Measurements from ENCODE around the gene COX5A. TPM values are rescaled to one million over a fixed set of nuclear protein-coding genes. Genes with fewer than 3 reads are reported as not detected.
"Not testable (repeated sequence)": the region's sequence is repeated elsewhere in the genome, so short reads cannot be mapped to it uniquely, and the experiment has no call there.

Gene COX5A
- total RNA-seq, 4 donors from 2014 or later, result 109 to 175 (median 137) TPM

- 62 to 72% methylated on average over 2 of the region's 2 CpGs for WGBS, 2 donors
- intact Hi-C loops (cut with DNase I; ENCODE audit: low total_unique reads), result no loop called here
- no peak overlapping the region for H3K4me3 ChIP-seq (ENCODE audit: low read depth, poor library complexity, severe bottlenecking)
Measured at GRCh38 chr15:74933573-74933972, 4.3 kb downstream of the COX5A start.

GRCh38 chr15:74928771-74929198 is 9.1 kb downstream of the COX5A start:
- intact Hi-C loops (cut with DNase I; ENCODE audit: low total_unique reads), result loop anchor here (2.0 kb wide), 1 partner anchor 16 kb away; no protein-coding TSS in a partner anchor
- TF ChIP-seq CTCF (IDR thresholded peaks at IDR 0.05), result no peak
- TF ChIP-seq POLR2A (IDR thresholded peaks at IDR 0.05), result no peak
- DNase-seq (ENCODE audit: low spot score in 2 of 2), result no peak
- WGBS, 2 donors, result 92 to 95% methylated on average over 5 of the region's 5 CpGs
- no peak overlapping the region for H3K4me3 ChIP-seq (ENCODE audit: low read depth, poor library complexity, severe bottlenecking)

More at GRCh38 chr15:74933573-74933972, 4.3 kb downstream of the COX5A start:
- TF ChIP-seq CTCF (IDR thresholded peaks at IDR 0.05) (no peak), POLR2A (IDR thresholded peaks at IDR 0.05) (no peak)
- DNase-seq (ENCODE audit: low spot score in 2 of 2), result no peak

- no peak overlapping the region for H3K4me3 ChIP-seq (ENCODE audit: low read depth, poor library complexity, severe bottlenecking)
- WGBS, 2 donors, result 88 to 97% methylated on average over 3 of the region's 3 CpGs
- intact Hi-C loops (cut with DNase I; ENCODE audit: low total_unique reads), result no loop called here
- TF ChIP-seq POLR2A (IDR thresholded peaks at IDR 0.05), result no peak
- no peak for TF ChIP-seq CTCF (IDR thresholded peaks at IDR 0.05)
- DNase-seq (ENCODE audit: low spot score in 2 of 2), result no peak
Measured at GRCh38 chr15:74924525-74924924, 13.3 kb downstream of the COX5A start.

- WGBS, 2 donors, result 81 to 89% methylated on average over 8 of the region's 8 CpGs
- H3K4me3 ChIP-seq (ENCODE audit: low read depth, poor library complexity, severe bottlenecking), result no peak overlapping the region
- TF ChIP-seq POLR2A (IDR thresholded peaks at IDR 0.05) (no peak), CTCF (IDR thresholded peaks at IDR 0.05) (no peak)
- DNase-seq (ENCODE audit: low spot score in 2 of 2), result no peak
- intact Hi-C loops (cut with DNase I; ENCODE audit: low total_unique reads), result no loop called here
Measured at GRCh38 chr15:74920456-74920855, 17.4 kb downstream of the COX5A start.

GRCh38 chr15:74917676-74918075 is 20.2 kb downstream of the COX5A start:
- TF ChIP-seq CTCF (IDR thresholded peaks at IDR 0.05) (no peak), POLR2A (IDR thresholded peaks at IDR 0.05) (no peak)
- intact Hi-C loops (cut with DNase I; ENCODE audit: low total_unique reads), result no loop called here
- no peak overlapping the region for H3K4me3 ChIP-seq (ENCODE audit: low read depth, poor library complexity, severe bottlenecking)
- DNase-seq (ENCODE audit: low spot score in 2 of 2), result no peak
- WGBS, 2 donors, result 93 to 94% methylated on average over 6 of the region's 6 CpGs

GRCh38 chr15:74913799-74914198 is 24.1 kb downstream of the COX5A start:
- intact Hi-C loops (cut with DNase I; ENCODE audit: low total_unique reads), result loop anchor here (2.0 kb wide), 1 partner anchor 15 kb away; no protein-coding TSS in a partner anchor
- DNase-seq (ENCODE audit: low spot score in 2 of 2); H3K4me3 ChIP-seq (ENCODE audit: low read depth, poor library complexity, severe bottlenecking): not testable (repeated sequence)
- 94 to 95% methylated on average over 8 of the region's 8 CpGs for WGBS, 2 donors
